ENCODE results near the gene CREB3L4.

DNA sequence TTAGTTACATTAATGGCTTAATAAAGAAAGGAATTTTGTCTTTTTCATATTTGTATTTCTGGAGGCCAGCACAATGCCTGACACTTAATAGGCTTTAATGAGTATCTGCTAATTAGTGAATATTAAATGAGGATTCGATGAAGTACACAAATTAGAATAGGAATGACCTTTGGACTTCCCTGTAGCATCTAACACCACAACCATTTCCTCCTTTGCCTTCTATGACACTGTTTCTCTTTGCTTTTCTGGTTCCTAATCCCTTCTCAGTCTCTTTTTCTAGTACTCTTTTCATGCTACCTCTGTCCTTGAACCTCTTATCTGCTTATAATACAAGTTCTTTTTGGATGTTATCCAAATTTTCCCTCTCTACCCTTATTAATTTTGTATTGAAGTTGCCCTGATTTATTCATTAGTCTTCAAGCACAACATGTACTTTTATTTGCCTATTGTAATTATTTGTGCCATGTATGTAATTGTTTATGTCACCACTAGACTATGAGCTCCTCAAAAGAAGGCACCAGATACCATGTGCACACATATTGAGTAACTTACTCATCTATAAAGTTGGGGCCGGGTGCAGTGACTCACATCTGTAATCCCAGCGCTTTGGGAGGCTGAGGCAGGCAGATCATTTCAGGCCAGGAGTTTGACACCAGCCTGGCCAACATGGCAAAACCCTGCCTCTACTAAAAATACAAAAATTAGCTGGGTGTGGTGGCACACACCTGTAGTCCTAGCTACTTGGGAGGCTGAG is 46.6 kb downstream of the CREB3L4 start:
- TF ChIP-seq, protein P1, sequence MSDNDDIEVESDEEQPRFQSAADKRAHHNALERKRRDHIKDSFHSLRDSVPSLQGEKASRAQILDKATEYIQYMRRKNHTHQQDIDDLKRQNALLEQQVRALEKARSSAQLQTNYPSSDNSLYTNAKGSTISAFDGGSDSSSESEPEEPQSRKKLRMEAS (IDR thresholded peaks at IDR 0.05) = no peak
- TF ChIP-seq FOXA1 (IDR thresholded peaks at IDR 0.05) = no peak
- TF ChIP-seq FOXA1 (CRISPR knock-in tag; IDR thresholded peaks at IDR 0.05) = no peak
- TF ChIP-seq CHD4 (IDR thresholded peaks at IDR 0.05; ENCODE audit: borderline replicate concordance, low read length) = no peak
- TF ChIP-seq, protein P2, sequence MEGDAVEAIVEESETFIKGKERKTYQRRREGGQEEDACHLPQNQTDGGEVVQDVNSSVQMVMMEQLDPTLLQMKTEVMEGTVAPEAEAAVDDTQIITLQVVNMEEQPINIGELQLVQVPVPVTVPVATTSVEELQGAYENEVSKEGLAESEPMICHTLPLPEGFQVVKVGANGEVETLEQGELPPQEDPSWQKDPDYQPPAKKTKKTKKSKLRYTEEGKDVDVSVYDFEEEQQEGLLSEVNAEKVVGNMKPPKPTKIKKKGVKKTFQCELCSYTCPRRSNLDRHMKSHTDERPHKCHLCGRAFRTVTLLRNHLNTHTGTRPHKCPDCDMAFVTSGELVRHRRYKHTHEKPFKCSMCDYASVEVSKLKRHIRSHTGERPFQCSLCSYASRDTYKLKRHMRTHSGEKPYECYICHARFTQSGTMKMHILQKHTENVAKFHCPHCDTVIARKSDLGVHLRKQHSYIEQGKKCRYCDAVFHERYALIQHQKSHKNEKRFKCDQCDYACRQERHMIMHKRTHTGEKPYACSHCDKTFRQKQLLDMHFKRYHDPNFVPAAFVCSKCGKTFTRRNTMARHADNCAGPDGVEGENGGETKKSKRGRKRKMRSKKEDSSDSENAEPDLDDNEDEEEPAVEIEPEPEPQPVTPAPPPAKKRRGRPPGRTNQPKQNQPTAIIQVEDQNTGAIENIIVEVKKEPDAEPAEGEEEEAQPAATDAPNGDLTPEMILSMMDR (CRISPR knock-in tag; IDR thresholded peaks at IDR 0.05) = no peak
- no peak for TF ChIP-seq SNAPC2 (CRISPR knock-in tag; IDR thresholded peaks at IDR 0.05)
- no peak for TF ChIP-seq FOXK2 (IDR thresholded peaks at IDR 0.05)
- no peak; the same call in 1 of the 2 replicates for TF ChIP-seq CEBPB (IDR thresholded peaks at IDR 0.05; ENCODE audit: borderline replicate concordance, low read depth, low read length)
- TF ChIP-seq RAD21 (CRISPR knock-in tag; IDR thresholded peaks at IDR 0.05) = no peak

Measured in HepG2 (cell line).